ENCODE data around the gene NME7.
"Not testable (repeated sequence)": the region's sequence is repeated elsewhere in the genome, so short reads cannot be mapped to it uniquely, and the experiment has no call there.

Gene NME7

DNA sequence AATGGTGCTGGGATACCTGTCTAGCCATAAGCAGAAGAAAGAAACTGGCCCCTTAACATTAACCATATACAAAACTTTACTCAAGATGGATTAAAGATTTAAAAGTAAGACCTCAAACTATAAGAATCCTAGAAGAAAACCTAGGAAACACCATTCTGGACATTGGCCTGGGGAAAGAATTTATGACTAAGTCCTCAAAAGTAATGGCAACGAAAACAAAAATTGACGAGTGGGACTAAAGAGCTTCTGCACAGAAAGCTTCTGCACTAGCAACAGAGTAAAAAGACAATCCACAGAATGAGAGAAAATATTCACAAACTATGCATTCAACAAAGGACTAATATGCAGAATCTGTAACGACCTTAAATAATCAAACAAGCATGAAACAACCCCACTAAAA, 66.7 kb downstream of the NME7 start:
- DNase-seq, result no peak

- no peak for DNase-seq
These were observed 69.2 kb downstream of the NME7 start for GRCh38 chr1:169298441-169298840.

DNA sequence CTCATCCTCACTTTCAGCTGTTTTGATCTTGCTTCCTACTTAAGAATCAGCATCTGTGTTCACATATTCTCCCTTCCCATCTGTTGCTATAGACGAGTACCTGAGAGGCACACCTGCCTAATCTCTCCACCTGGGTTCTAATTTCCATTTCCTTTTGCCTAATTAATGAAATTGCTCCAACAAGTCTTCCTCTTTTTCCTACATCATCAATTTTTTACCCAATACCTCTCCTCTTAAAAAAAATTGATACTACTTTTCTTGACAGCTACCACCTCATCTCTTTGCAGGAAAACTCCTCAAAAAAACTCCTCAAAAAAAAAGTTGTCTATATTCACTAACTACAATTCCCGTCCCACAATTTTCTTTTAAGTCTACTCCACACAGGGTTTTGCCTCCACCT, 71.8 kb downstream of the NME7 start:
- no peak for DNase-seq

GRCh38 chr1:169295425-169295824, 72.2 kb downstream of the NME7 start:
- DNase-seq, result no peak

GRCh38 chr1:169289016-169289415, 78.6 kb downstream of the NME7 start:
- no peak for DNase-seq

DNA sequence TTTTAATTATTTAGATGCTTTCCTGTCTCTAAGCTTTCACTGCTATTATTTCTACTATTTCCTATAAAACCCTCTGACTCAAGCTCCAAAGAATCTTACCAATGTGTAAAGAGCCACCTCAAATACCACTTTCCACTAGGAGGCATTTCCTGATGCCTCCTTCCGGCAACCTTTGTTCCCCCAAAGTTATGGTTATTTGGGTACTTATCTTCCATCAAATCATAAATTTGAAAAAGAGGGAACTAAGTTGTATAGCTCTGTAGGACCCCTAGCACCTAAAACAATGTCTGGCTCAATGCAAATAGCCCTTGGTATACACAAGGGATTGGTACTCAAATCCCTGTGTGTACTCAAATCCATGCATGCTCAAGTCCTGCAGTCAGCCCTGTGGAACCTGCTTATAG, 79.6 kb downstream of the NME7 start:
- no peak for DNase-seq

- no peak for DNase-seq
These were observed 80.3 kb downstream of the NME7 start for GRCh38 chr1:169287280-169287679.

GRCh38 chr1:169281562-169281961, 86.0 kb downstream of the NME7 start:
- DNase-seq, result not testable (repeated sequence)

DNA sequence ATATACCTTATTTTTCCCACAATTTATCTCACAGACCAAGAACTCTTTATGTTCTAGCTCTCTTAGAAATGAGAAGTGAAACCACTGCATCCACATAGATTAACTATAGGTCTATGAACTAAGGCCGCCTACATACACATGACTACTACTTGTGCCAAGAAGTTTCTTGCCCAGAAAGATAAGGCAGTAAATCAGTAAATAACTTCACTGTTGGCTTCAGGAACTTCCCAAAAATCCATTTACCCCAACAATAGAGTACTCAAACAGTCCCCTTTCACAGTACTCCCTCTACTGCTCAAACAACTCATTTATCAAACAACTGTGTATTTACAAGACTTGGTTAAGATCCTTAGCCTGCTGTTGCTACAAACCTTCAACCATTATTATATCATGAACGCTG, 96.5 kb downstream of the NME7 start:
- DNase-seq, result no peak

DNA sequence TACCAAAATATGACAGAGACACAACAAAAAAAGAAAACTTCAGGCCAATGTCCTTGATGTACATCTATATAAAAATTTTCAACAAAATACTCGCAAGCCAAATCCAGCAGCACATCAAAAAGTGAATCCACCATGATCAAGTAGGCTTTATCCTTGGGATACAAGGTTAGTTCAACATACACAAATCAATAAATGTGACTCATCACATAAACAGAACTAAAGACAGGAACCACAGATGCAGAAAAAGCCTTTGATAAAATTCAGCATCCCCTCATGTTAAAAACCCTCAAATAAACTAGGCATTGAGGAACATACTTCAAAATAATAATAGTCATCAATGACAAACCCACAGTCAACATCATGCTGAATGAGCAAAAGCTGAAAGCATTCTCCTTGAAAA, 101.5 kb downstream of the NME7 start:
- no peak for DNase-seq

GRCh38 chr1:169263059-169263458, 104.5 kb downstream of the NME7 start:
- DNase-seq, result no peak

DNA sequence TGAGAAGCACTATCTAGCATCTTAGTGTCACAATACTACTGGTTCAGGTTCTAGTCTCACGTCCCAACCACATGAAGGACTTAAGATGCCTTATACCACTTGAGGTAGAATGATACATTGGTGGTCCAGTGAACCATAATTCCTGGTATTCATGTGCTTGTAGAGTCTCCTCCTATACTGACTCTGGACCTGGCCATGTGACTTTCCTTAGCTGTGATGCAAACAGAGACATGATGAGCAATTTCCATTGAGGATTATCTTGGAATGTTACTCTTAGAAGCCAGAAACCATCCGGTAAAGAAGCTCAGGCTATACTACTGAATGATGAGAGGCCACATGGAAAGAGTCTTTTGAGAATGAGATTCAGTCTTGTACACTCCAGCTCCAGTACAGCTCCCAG, 105.7 kb downstream of the NME7 start:
- DNase-seq, result no peak

- no peak for DNase-seq
These were observed 107.0 kb downstream of the NME7 start for GRCh38 chr1:169260478-169261151.

GRCh38 chr1:169259816-169260215, 107.8 kb downstream of the NME7 start:
- DNase-seq, result no peak

- DNase-seq, result no peak
These were observed 116.8 kb downstream of the NME7 start for GRCh38 chr1:169250795-169251194.

DNA sequence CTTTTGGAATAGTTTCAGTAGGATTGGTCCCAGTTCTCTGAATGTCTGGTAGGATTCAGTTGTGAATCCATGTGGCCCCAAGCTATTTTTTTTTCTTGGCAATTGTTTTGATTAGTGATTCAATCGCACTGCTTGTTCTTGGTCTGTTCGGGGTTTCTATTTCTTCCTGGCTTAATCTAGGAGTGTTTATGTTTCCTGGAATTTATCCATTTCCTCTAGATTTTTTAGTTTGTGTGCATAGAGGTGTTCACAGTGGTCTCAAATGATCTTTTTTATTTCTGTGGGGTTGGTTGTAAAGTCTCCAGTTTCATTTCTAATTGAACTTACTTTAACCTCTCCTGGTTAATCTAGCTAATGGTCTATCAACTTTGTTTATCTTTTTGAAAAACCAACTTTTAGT, 117.6 kb downstream of the NME7 start:
- no peak for DNase-seq

DNA sequence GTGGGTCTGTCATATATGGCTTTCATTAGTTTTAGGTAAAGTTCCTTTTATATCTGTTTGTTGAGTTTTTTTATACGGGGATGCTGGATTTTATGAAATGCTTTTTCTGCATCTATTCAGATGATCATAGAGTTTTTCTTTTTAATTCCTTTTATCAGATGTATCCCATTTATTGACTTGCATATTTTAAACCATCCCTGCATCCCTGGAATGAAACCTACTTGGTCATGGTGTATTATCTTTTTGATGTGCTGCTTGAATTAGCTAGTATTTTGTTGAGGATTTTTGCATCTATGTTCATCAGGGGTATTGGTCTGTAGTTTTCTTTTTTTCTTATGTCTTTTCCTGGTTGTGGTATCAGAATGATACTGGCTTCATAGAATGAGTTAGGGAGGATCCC, 118.0 kb downstream of the NME7 start:
- DNase-seq, result no peak

DNA sequence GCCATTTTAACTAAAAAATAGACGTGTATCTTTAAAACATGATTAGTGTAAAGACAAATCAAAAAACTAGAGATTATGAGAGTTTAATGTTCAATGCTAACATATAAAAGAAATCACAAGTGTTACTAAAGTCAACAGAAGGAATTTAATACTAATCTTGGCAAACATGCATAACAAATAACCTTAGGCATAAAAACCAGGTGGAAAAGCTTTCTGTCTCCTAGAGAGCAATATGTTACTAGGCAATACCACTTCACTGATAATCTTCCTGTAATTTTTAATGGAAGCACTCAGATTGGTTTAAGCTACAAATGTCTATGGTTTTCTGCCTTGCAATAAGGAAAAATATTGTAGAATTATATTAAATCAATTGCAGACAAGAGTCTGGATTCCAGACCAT, 121.9 kb downstream of the NME7 start:
- peak; percentile 5 for DNase-seq

DNA sequence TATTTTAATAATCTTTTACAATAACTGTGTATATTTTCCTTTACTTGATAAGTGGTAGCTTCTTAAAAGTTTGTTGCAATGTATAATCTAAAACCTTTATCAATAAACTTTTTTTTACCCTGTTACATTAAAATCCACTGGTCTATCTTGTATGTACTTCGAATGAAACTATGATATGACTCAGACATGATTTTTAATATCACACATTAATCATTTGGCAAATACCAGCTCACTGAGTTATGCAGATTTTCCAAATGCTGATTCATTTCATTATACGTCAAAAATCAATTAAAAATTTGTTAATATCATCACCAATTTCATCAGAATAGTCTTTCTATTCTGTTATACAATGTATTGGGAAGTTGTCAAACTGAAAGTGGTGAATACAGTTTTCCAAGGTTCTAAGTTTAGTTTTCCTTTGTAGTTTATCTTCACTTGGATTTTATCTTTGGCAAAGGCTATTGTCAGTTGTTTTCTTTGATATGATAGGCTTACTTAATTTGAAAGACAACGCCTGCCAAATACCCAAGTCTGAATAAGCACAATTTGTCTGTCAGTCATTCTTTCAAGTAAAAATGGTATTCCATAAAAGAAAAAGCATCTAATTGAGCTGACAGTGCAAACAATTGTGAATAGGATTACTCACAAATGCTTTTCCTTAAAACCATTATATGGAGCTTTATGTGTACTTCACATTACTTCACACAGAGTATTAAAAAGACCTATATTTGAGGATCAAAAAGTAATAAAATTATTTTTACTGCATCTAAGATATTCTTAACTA, 127.0 kb downstream of the NME7 start:
- DNase-seq, result no peak

- no peak for DNase-seq
These were observed 130.7 kb downstream of the NME7 start for GRCh38 chr1:169236880-169237279.

DNA sequence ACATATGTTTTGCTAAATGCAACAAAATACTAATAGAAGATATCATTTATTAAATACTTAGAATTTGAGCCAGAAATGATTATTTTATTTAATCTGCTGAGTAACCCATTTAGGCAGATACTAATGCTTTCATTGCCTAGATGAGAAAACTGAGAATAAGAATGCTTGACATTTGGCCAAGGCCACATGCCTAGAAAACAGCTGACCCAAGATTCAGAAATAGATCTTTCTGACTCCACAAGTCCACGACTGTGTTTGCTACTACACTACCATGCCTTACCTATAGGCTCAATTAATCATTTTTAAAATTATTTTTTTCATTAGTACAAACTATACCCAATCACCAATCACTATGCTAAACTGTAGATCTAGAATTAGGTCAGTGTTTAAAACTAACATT, 131.5 kb downstream of the NME7 start:
- no peak for DNase-seq

DNA sequence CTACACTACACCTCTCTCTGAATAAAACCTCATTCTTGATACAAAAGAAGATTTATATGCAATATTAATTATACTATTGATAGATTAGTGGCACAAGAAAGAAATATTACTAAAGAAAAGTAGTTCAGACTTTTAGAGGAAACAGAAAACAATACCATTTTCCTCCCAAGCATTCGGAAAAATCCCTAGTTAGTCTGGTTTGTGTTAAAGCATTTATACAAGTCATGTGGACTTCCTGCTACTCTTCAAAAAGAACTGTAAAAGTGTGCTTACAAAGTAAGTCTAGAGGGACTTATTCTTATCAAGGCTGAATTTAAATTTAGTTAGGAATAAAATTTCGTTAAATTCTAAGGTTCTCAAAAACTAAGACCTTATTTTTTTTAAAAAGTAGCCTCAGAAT, 132.0 kb downstream of the NME7 start:
- DNase-seq, result no peak

- DNase-seq, result no peak
These were observed 132.8 kb downstream of the NME7 start for GRCh38 chr1:169234780-169235179.

DNA sequence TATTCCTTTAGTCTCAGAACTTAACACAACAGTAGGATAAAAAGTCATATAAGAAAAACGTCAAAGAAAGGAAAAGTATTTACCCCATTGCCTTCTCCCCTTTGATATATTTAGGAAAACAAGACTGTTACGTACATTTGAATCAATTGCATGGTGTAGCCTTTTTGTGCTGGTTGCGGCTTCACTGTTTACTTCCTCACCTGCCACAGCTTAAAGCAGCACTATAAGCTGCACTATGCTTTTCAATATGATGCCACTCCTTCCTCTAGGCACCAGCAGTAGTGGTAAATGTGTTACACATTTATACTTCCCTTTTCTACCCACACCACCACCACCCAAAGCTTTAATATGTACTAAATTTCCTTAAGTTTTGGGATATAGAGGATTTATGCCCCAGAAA, 150.0 kb downstream of the NME7 start:
- no peak for DNase-seq

- no peak for DNase-seq
These were observed 153.0 kb downstream of the NME7 start for GRCh38 chr1:169214598-169214997.
